ENCODE measurements around the gene IL17REL.

IL17REL gene

GRCh38 chr22:49997251-49997599 lies 15.3 kb downstream of the IL17REL start:
- no peak for DNase-seq (ENCODE audit: low read depth in 1 of 2, low spot score in 1 of 2)
- TF ChIP-seq GABPA (IDR thresholded peaks at IDR 0.05; ENCODE audit: low read depth) (no peak), REST (IDR thresholded peaks at IDR 0.05; ENCODE audit: insufficient replicate concordance, low read depth) (no peak), POLR2AphosphoS5 (IDR thresholded peaks at IDR 0.05; ENCODE audit: low read depth) (no peak), SPI1 (IDR thresholded peaks at IDR 0.05; ENCODE audit: borderline replicate concordance, low read depth) (no peak)
- TF ChIP-seq, protein P1, sequence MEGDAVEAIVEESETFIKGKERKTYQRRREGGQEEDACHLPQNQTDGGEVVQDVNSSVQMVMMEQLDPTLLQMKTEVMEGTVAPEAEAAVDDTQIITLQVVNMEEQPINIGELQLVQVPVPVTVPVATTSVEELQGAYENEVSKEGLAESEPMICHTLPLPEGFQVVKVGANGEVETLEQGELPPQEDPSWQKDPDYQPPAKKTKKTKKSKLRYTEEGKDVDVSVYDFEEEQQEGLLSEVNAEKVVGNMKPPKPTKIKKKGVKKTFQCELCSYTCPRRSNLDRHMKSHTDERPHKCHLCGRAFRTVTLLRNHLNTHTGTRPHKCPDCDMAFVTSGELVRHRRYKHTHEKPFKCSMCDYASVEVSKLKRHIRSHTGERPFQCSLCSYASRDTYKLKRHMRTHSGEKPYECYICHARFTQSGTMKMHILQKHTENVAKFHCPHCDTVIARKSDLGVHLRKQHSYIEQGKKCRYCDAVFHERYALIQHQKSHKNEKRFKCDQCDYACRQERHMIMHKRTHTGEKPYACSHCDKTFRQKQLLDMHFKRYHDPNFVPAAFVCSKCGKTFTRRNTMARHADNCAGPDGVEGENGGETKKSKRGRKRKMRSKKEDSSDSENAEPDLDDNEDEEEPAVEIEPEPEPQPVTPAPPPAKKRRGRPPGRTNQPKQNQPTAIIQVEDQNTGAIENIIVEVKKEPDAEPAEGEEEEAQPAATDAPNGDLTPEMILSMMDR (IDR thresholded peaks at IDR 0.05; ENCODE audit: insufficient read depth, low read length), result no peak
- Histone ChIP-seq H3K27me3 (ENCODE audit: insufficient read depth, poor library complexity, severe bottlenecking) (peaks cover 5% of the 10 kb centered on the region), H3K4me3 (replicated peaks; ENCODE audit: insufficient read depth, low read length) (no peak overlapping the region), H3K27ac (replicated peaks) (no peak overlapping the region)

DNA sequence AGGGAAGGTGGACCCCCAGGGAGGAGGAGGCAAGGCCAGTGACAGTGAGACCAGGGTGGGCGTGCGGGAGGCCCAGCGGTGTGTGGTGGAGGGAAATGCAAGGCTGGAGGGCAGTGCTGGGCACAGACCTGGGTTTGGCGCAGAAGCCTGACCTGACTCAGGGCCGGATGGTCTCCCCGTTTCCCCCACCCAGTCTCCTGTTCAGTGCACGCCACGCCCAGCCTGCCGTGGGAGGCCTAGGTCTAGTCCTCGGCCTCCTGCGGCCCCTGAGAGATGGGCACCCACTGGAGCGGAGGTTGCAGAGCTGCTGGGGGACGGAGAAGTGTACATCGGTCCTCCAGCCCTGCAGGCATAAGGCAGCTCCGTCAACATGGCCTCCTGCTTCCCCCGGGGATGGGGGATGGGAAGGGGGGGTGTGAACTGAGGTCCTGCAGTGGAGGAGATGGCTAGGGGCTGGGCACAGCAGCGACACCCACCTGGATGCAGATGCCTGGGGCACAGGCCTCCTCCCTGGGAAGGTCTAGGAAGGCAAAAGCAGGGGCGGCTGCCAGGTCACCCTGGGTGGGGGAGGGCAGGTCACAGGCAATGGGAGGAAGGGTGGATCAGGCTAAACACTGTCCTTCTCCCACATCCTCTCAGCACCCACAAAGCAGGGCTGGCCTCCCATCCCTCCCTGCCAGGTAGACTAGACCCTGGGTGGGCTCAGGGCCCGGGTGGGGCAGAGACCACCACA lies 15.9 kb downstream of the IL17REL start:
- no peak overlapping the region for H3K4me3 ChIP-seq (replicated peaks; ENCODE audit: insufficient read depth, low read length)
- H3K27ac ChIP-seq (replicated peaks), result no peak overlapping the region
- DNase-seq (ENCODE audit: low read depth in 1 of 2, low spot score in 1 of 2), result no peak
- peaks cover 5% of the 10 kb centered on the region for H3K27me3 ChIP-seq (ENCODE audit: insufficient read depth, poor library complexity, severe bottlenecking)
- TF ChIP-seq, protein P1 (IDR thresholded peaks at IDR 0.05; ENCODE audit: insufficient read depth, low read length), result no peak
- TF ChIP-seq REST (IDR thresholded peaks at IDR 0.05; ENCODE audit: insufficient replicate concordance, low read depth) (no peak), POLR2AphosphoS5 (IDR thresholded peaks at IDR 0.05; ENCODE audit: low read depth) (no peak), GABPA (IDR thresholded peaks at IDR 0.05; ENCODE audit: low read depth) (no peak), SPI1 (IDR thresholded peaks at IDR 0.05; ENCODE audit: borderline replicate concordance, low read depth) (no peak)

GRCh38 chr22:49996119-49996517 lies 16.4 kb downstream of the IL17REL start:
- no peak for TF ChIP-seq SPI1 (IDR thresholded peaks at IDR 0.05; ENCODE audit: borderline replicate concordance, low read depth)
- no peak for TF ChIP-seq REST (IDR thresholded peaks at IDR 0.05; ENCODE audit: insufficient replicate concordance, low read depth)
- TF ChIP-seq GABPA (IDR thresholded peaks at IDR 0.05; ENCODE audit: low read depth), result no peak
- TF ChIP-seq POLR2AphosphoS5 (IDR thresholded peaks at IDR 0.05; ENCODE audit: low read depth), result no peak
- TF ChIP-seq, protein P1 (IDR thresholded peaks at IDR 0.05; ENCODE audit: insufficient read depth, low read length), result no peak
- Histone ChIP-seq H3K27me3 (ENCODE audit: insufficient read depth, poor library complexity, severe bottlenecking) (peaks cover 5% of the 10 kb centered on the region), H3K27ac (replicated peaks) (no peak overlapping the region), H3K4me3 (replicated peaks; ENCODE audit: insufficient read depth, low read length) (no peak overlapping the region)
- DNase-seq (ENCODE audit: low read depth in 1 of 2, low spot score in 1 of 2), result no peak

Measured in HL-60 (cell line).